Panc1 (cell line): Measurements from ENCODE around the gene THADA. TPM values are rescaled to one million over a fixed set of nuclear protein-coding genes. Genes with fewer than 3 reads are reported as not detected.

Experiments used
- ATAC-seq: fragments of 200-7000 bp; cut with Tn5 transposase; 2 replicates; pipeline ENCODE4 v1.9.1; 2020; ENCODE audit warnings: mild to moderate bottlenecking, moderate library complexity
- BruUV-seq: library from RNA; stranded (reverse); fragments of 400-500 nt; replicated peaks from 2 replicates; lab custom pipeline; 2021; lab: Mats Ljungman, UMichigan
- CTCF ChIA-PET: fragments of 300-600 bp; sonication (Branson Sonifier 250); formaldehyde crosslinking; loops from one replicate; lab custom pipeline; 2022; ENCODE audit warnings: antibody characterized with exemption; lab: Charles Lee
- POLR2A ChIA-PET: fragments of 300-600 bp; sonication (Branson Sonifier 250); formaldehyde crosslinking; loops from one replicate; lab custom pipeline; 2022; ENCODE audit warnings: antibody characterized with exemption; lab: Charles Lee
- DNase-seq: peaks from one replicate; pipeline ENCODE4 v3.0.0-alpha.2; 2010; ENCODE audit warnings: low read depth, low spot score
- H3K27ac ChIP-seq: 2 replicates; pipeline ENCODE4 v1.5.1; 2011; ENCODE audit warnings: mild to moderate bottlenecking, low read length, inconsistent platforms
- H3K27me3 ChIP-seq: fragments of 200-500 bp; sonication (Bioruptor generic); 2 replicates; pipeline ENCODE4 v1.6.0; 2014; ENCODE audit warnings: low read length, inconsistent platforms; ENCODE audit not compliant: control insufficient read depth, insufficient read depth
- H3K36me3 ChIP-seq: fragments of 200-500 bp; sonication (Bioruptor generic); 2 replicates; pipeline ENCODE4 v1.5.1; 2014; ENCODE audit warnings: inconsistent platforms, mild to moderate bottlenecking, low read length, moderate library complexity; ENCODE audit not compliant: control insufficient read depth, insufficient read depth
- H3K4me1 ChIP-seq: 2 replicates; pipeline ENCODE4 v1.5.1; 2011; ENCODE audit warnings: inconsistent platforms, mild to moderate bottlenecking, low read length, moderate library complexity; ENCODE audit not compliant: control insufficient read depth, insufficient read depth
- H3K4me3 ChIP-seq, 2 experiments: 2 replicates each; pipeline ENCODE4 v1.5.1; 2011 to 2012; ENCODE audit warnings: low read depth in 2 of 2, low read length in 2 of 2, mild to moderate bottlenecking in 2 of 2, inconsistent platforms in 1 of 2, moderate library complexity in 1 of 2
- H3K9me3 ChIP-seq: fragments of 200-500 bp; sonication (Bioruptor generic); 2 replicates; pipeline ENCODE4 v1.5.1; 2014; ENCODE audit warnings: low read depth, mild to moderate bottlenecking, inconsistent platforms, low read length, moderate library complexity; ENCODE audit not compliant: control insufficient read depth, insufficient read depth
- CTCF ChIP-seq: fragments of 450-650 bp; IDR thresholded peaks from 2 replicates; pipeline ENCODE4 v1.5.1; 2017; ENCODE audit warnings: mild to moderate bottlenecking
- POLR2AphosphoS5 ChIP-seq: IDR thresholded peaks from 2 replicates; pipeline ENCODE4 v1.6.1; 2012; ENCODE audit warnings: mild to moderate bottlenecking, low read depth, low read length, moderate library complexity
- REST ChIP-seq, 2 experiments: IDR thresholded peaks; 2 replicates each; pipeline ENCODE4 v1.6.1; 2011 to 2012; ENCODE audit warnings: low read depth in 2 of 2, control low read depth in 1 of 2, low read length in 1 of 2, mild to moderate bottlenecking in 1 of 2, moderate library complexity in 1 of 2; ENCODE audit not compliant: insufficient read depth in 1 of 2
- SIN3A ChIP-seq: IDR thresholded peaks from 2 replicates; pipeline ENCODE4 v1.6.1; 2012; ENCODE audit warnings: low read depth, mild to moderate bottlenecking, low read length, moderate library complexity, borderline replicate concordance; ENCODE audit not compliant: insufficient read depth
- TCF7L2 ChIP-seq: IDR thresholded peaks from 2 replicates; pipeline ENCODE4 v1.6.1; 2011; ENCODE audit warnings: mild to moderate bottlenecking, low read depth, low read length, inconsistent platforms
- in situ Hi-C: cut with HindIII; loops from 2 replicates; pipeline ENCODE4 v1.10.0; 2016; ENCODE audit warnings: low sequenced_read_pairs, low pct_unique_long_range_greater_than_20kb
- intact Hi-C: fragments of 100-400 bp; cut with micrococcal nuclease; formaldehyde crosslinking; loops from one replicate; pipeline ENCODE4 v1.10.0; 2022; ENCODE audit not compliant: unreplicated experiment
- total RNA-seq: library from RNA; stranded (reverse); gene quantifications from one replicate; pipeline ENCODE4 v1.2.1, GENCODE V29; 2021; ENCODE audit not compliant: unreplicated experiment

THADA gene
- total RNA-seq, 1 experiment from 2014 or later: 37.2 TPM

- ATAC-seq: no peak
- POLR2A ChIA-PET: no interaction called here
- in situ Hi-C loops: no loop called here
Observed at GRCh38 chr2:43240766-43241150, 355.1 kb downstream of the THADA start.

GRCh38 chr2:43239981-43240765 lies 355.7 kb downstream of the THADA start:
- Histone ChIP-seq H3K36me3 (no peaks in the 10 kb centered on the region), H3K27ac (no peak overlapping the region), H3K4me1 (no peaks in the 10 kb centered on the region), H3K27me3 (no peaks in the 10 kb centered on the region), H3K4me3 (no peak overlapping the region), H3K9me3 (no peaks in the 10 kb centered on the region)
- ChIA-PET POLR2A (no interaction called here), CTCF (no interaction called here)
- ATAC-seq (no peak), DNase-seq (no peak)
- intact Hi-C loops (no loop called here), in situ Hi-C loops (no loop called here)
- no TSS peak for BruUV-seq
- TF ChIP-seq SIN3A (no peak), POLR2AphosphoS5 (no peak), TCF7L2 (no peak), CTCF (no peak), REST (IDR thresholded peaks at IDR 0.05; ENCODE audit: insufficient read depth in 1 of 2, low read depth in 2 of 2, low read length in 1 of 2) (no peak)

More at GRCh38 chr2:43240766-43241150, 355.1 kb downstream of the THADA start:
- BruUV-seq: no TSS peak
- Histone ChIP-seq H3K4me1 (no peaks in the 10 kb centered on the region), H3K36me3 (no peaks in the 10 kb centered on the region), H3K27ac (no peak overlapping the region), H3K4me3 (no peak overlapping the region), H3K27me3 (no peaks in the 10 kb centered on the region), H3K9me3 (no peaks in the 10 kb centered on the region)
- DNase-seq: no peak
- no peak for TF ChIP-seq TCF7L2
- no peak for TF ChIP-seq REST (IDR thresholded peaks at IDR 0.05; ENCODE audit: insufficient read depth in 1 of 2, low read depth in 2 of 2, low read length in 1 of 2)
- no peak for TF ChIP-seq POLR2AphosphoS5
- TF ChIP-seq SIN3A: no peak
- TF ChIP-seq CTCF: no peak
- CTCF ChIA-PET: no interaction called here
- intact Hi-C loops: no loop called here
